Pancreas (tissue), 10 donors: ENCODE data around the gene MRPS34. TPM values are rescaled to one million over a fixed set of nuclear protein-coding genes. Genes with fewer than 3 reads are reported as not detected.

Experiments
- ATAC-seq, 4 donors: fragments of 200-7000 bp; cut with Tn5 transposase; one replicate each; pipeline versions ENCODE4 v1.8.0 to v1.9.1; 2020; ENCODE audit warnings: mild to moderate bottlenecking in 4 of 4, moderate library complexity in 4 of 4
- DNase-seq, 6 donors: peaks; one replicate each; pipeline ENCODE4 v3.0.0-alpha.2; 2020
- FAIRE-seq: peaks from 2 replicates; lab custom pipeline; 2012; peaks lifted over from hg19 to GRCh38; lab: Jason Lieb, UNC
- H3K27ac ChIP-seq, 4 donors: fragments of 200-600 bp; sonication (generic); 1 replicate in 3 of 4; 2 replicates in 1 of 4; pipeline versions ENCODE4 v1.5.0 to v1.8.0; 2020
- H3K27me3 ChIP-seq, 4 donors: fragments of 200-600 bp; one replicate each; pipeline ENCODE4 v1.8.0; 2021
- H3K36me3 ChIP-seq, 3 donors: fragments of 200-600 bp; sonication (generic) in 1 of 3; one replicate each; pipeline versions ENCODE4 v1.5.0 to v1.8.0; 2020 to 2021
- H3K4me1 ChIP-seq, 3 donors: fragments of 200-600 bp; one replicate each; pipeline ENCODE4 v1.8.0; 2021
- H3K4me3 ChIP-seq, 4 donors: fragments of 200-600 bp; sonication (generic) in 2 of 4; one replicate each; pipeline versions ENCODE4 v1.5.0 to v1.8.0; 2020 to 2021
- H3K9me3 ChIP-seq, 4 donors: fragments of 200-600 bp; one replicate each; pipeline ENCODE4 v1.8.0; 2021
- WGBS, 2 donors: extraction: QIAGEN DNeasy Blood & Tissue Kit; methylation state at CpG; one replicate each; pipeline ENCODE4 v1.1.7; 2013; 5-methylcytosine and 5-hydroxymethylcytosine counted together
- intact Hi-C, 3 donors: fragments of 100-400 bp; cut with DNase I; formaldehyde crosslinking; loops; one replicate each; pipeline versions ENCODE4 v1.11.1 to v1.14.2; 2022
- polyA plus RNA-seq, 2 donors: library from polyadenylated mRNA; stranded (reverse); fragments of 200-250 nt; gene quantifications; one replicate each; pipeline ENCODE4 v1.2.3, GENCODE V29; 2013
- total RNA-seq, 6 donors: library from RNA; stranded (reverse); fragmentation: NEBNext Ultra II Directional in 4 of 6; extraction: Animal tissue kit (Norgen Biotek cat#: 25700) in 4 of 6; gene quantifications; one replicate each; pipeline versions ENCODE4 v1.2.1 to v1.2.4, GENCODE V29; 2021 to 2023
- TF ChIP-seq, protein P1 (sequence below), 4 donors: fragments of 200-600 bp; sonication (generic) in 3 of 4; IDR thresholded peaks; one replicate each; pipeline versions ENCODE4 v1.5.0 to v1.8.0; 2021; ENCODE audit warnings: antibody characterized with exemption in 4 of 4
- donor health status: healthy with polysubstance abuse.
- donor health status: DM: no; HTN: no; CAD: no; lungs with moderate emphysema.
- donor health status: DM: no; HTN: no; CAD: no.
- donor health status: control.
- donor health status: control.
- donor health status: Bipolar disorder and iron deficiency.
- donor health status: DM: yes; HTN: yes; CAD: no.
- donor health status: DM: no; HTN: no; CAD: no.
- donor health status: DM: no; HTN: no; CAD: no.
- donor health status: DM: yes; HTN: yes; CAD: no.

MRPS34 gene
- total and polyA plus RNA-seq, 8 donors: 42.4 to 84.1 (median 58.3) TPM

DNA sequence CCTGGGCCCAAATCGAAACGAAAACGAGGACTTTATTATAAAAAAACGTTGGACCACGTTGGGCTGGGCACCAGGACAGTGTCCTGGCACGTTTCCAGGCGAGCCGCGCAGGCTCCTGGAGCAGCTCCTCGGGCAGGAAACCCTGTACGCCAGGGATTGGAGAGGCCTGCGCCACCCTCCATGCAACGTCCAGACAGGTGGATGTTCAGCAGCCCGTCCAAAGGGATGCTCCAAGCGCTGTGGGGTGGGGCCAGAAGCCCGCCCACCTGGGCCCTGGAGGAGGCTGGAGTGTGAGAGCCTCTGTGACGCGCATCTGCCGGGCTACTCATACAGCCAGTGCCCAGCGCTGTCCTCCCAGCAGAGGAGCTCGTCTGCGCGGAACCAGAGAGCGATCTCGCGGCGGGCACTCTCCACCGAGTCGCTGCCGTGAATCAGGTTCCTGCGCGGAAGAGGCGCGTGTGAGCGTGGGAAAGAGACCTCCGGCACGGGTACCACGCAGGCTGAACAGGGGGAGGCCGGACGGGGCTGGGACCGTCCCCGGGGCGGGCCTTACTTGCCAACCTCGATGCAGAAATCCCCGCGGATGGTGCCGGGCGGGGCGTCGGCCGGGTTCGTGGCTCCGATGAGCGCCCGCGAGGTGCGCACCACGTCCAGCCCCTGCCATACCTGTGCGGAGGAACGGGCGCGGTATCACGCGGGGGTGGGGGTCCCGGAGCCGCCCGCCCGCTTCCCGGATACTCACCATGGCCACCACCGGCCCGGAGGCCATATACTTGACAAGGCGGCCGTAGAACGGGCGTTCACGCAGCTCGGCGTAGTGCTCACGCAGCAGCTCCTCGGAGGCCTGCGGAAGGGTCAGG lies 2.4 kb downstream of the MRPS34 start:
- Histone ChIP-seq H3K27me3 (no peaks in the 10 kb centered on the region), H3K4me1 (peaks cover 9 to 13% (median 9%) of the 10 kb centered on the region in 3 donors), H3K9me3 (no peaks in the 10 kb centered on the region), H3K4me3 (peak overlapping the region; percentile 87 to 100 (median 96)), H3K36me3 (peaks cover 0 to 22% (median 0%) of the 10 kb centered on the region in 3 donors), H3K27ac (peak overlapping the region; percentile 51 to 70 (median 62))
- WGBS, 2 donors: 2 to 3% methylated on average over 63 to 81 of the region's 81 CpGs
- TF ChIP-seq, protein P1, sequence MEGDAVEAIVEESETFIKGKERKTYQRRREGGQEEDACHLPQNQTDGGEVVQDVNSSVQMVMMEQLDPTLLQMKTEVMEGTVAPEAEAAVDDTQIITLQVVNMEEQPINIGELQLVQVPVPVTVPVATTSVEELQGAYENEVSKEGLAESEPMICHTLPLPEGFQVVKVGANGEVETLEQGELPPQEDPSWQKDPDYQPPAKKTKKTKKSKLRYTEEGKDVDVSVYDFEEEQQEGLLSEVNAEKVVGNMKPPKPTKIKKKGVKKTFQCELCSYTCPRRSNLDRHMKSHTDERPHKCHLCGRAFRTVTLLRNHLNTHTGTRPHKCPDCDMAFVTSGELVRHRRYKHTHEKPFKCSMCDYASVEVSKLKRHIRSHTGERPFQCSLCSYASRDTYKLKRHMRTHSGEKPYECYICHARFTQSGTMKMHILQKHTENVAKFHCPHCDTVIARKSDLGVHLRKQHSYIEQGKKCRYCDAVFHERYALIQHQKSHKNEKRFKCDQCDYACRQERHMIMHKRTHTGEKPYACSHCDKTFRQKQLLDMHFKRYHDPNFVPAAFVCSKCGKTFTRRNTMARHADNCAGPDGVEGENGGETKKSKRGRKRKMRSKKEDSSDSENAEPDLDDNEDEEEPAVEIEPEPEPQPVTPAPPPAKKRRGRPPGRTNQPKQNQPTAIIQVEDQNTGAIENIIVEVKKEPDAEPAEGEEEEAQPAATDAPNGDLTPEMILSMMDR (IDR thresholded peaks at IDR 0.05): no peak
- ATAC-seq: peak; percentile 17 to 29 (median 28)
- peak; percentile 71 to 94 (median 86) for DNase-seq
- no peak for FAIRE-seq
- intact Hi-C loops: no loop called here

DNA sequence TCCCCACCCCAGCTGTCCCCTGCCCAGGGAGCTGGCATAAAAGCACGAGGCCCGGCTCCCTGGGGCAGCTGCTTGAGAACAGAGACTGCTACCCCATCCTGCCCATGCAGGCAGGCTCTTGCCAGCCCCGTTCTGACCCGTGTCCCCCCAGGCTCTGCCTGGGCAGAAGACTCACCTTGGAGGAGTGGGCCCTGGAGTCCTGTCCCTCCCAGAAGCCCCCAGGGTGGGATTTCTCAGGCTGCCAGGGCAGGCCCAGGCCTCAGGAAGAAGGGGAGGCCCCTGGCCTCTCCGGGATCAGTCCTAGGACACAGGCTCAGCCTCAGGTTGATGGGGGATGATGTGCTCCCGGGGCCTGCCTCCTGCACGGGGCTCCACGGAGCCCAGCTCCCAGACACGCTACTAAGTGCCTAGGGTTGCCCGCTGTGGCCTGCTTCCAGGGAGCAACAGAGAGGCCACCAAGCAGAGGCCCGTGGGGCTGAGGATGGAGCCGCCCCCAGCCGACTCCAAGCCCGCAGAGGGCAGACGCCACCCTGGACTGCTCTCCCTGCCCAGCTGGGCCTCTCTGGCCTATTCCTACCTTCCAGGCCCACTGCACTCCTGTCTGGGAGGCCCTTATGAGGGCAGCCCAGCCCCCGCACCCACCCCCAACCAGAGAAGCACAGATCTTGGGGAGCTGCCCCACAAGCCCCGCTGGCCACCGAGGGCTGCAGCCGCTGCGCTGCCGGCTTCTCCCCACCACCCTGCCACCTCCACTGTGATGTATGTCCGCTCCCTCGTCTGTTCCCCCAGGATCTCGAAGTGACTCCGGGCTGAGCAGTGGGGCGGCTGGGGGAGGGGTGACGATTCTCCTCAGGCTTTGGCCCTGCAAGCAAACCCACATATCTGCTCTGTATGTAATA lies 3.3 kb downstream of the MRPS34 start:
- peak overlapping the region in 3 of 4 donors; percentile 51 to 70 (median 68) for H3K27ac ChIP-seq
- intact Hi-C loops: no loop called here
- H3K4me1 ChIP-seq: peaks cover 7 to 12% (median 8%) of the 10 kb centered on the region in 3 donors
- no peaks in the 10 kb centered on the region for H3K27me3 ChIP-seq
- WGBS, 2 donors: 75 to 76% methylated on average over 23 to 27 of the region's 27 CpGs
- FAIRE-seq (no peak), ATAC-seq (no peak), DNase-seq (peak in 2 of 6 donors; percentile 60 to 85)
- peaks cover 0 to 31% (median 5%) of the 10 kb centered on the region in 3 donors for H3K36me3 ChIP-seq
- H3K4me3 ChIP-seq: peak overlapping the region in 2 of 4 donors; percentile 87 to 100
- H3K9me3 ChIP-seq: no peaks in the 10 kb centered on the region
- TF ChIP-seq, protein P1 (IDR thresholded peaks at IDR 0.05): no peak

GRCh38 chr16:1768767-1769401 lies 4.0 kb downstream of the MRPS34 start:
- H3K9me3 ChIP-seq: no peaks in the 10 kb centered on the region
- H3K27me3 ChIP-seq: no peaks in the 10 kb centered on the region
- peak in 1 of 6 donors; percentile 72 for DNase-seq
- no peak for ATAC-seq
- H3K4me3 ChIP-seq: no peak overlapping the region
- 85 to 87% methylated on average over 26 of the region's 26 CpGs for WGBS, 2 donors
- H3K4me1 ChIP-seq: peaks cover 0 to 6% (median 0%) of the 10 kb centered on the region in 3 donors
- intact Hi-C loops: no loop called here
- no peak overlapping the region for H3K27ac ChIP-seq
- no peak for FAIRE-seq
- TF ChIP-seq, protein P1 (IDR thresholded peaks at IDR 0.05): no peak
- peaks cover 0 to 37% (median 10%) of the 10 kb centered on the region in 3 donors for H3K36me3 ChIP-seq

DNA sequence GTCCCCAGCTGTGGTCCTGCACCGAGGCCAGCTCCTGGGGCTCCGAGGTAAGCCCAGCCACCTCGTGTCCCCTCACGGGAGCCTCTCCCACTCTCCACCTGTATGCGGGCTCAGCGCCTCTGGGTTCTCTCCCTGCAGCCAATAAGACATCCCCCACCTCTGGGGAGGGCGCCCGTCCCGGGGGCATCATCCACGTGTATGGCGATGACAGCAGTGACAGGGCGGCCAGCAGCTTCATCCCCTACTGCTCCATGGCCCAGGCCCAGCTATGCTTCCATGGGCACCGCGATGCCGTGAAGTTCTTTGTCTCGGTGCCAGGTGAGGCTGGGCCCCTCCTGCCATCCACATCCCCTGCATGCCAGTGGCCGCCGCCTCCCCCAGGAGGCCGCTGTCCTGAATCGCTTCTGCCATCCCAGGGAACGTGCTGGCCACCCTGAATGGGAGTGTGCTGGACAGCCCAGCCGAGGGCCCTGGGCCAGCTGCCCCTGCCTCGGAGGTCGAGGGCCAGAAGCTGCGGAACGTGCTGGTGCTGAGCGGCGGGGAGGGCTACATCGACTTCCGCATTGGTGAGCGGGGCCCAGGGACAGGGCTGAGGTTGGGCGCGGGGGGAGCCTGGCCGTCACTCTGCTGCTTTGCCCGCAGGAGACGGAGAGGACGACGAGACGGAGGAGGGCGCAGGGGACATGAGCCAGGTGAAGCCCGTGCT lies 4.7 kb downstream of the MRPS34 start:
- WGBS, 2 donors: 89 to 91% methylated on average over 41 of the region's 41 CpGs
- ATAC-seq: no peak
- Histone ChIP-seq H3K27ac (no peak overlapping the region), H3K27me3 (no peaks in the 10 kb centered on the region), H3K36me3 (peaks cover 0 to 41% (median 10%) of the 10 kb centered on the region in 3 donors), H3K9me3 (no peaks in the 10 kb centered on the region), H3K4me1 (peaks cover 0 to 6% (median 0%) of the 10 kb centered on the region in 3 donors), H3K4me3 (no peak overlapping the region)
- TF ChIP-seq, protein P1 (IDR thresholded peaks at IDR 0.05): no peak
- FAIRE-seq: no peak
- peak in 2 of 6 donors; percentile 62 to 85 for DNase-seq
- intact Hi-C loops: no loop called here
